UCSD-AML1 (cell line): ENCODE data around the gene CIB4.

ENCODE experiments used
- DNase-seq: peaks from one replicate; lab custom pipeline; 2025; ENCODE audit not compliant: unreplicated experiment; lab: John Stamatoyannopoulos, UW

Gene CIB4

GRCh38 chr2:26583381-26583911, 57.7 kb downstream of the CIB4 start:
- no peak for DNase-seq

DNA sequence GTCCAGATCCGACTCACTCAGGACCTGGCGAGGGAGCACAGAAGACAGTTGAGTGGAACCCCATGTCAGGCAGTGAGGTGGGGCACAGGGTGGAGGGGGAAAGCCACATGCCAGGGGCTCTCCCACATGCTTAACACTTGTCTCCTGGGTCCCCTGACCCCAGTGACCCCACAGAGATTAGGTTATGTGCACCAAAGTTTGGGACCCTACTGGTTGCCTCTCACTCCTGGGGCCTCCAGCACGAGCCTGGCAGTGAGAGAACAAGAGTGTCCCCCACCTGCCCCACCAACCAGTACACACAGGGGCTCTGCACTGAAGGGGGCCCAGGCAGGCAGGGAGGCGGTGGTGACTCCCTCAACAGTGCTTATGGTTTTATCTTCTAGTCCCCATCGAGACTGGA, 58.3 kb downstream of the CIB4 start:
- no peak for DNase-seq

DNA sequence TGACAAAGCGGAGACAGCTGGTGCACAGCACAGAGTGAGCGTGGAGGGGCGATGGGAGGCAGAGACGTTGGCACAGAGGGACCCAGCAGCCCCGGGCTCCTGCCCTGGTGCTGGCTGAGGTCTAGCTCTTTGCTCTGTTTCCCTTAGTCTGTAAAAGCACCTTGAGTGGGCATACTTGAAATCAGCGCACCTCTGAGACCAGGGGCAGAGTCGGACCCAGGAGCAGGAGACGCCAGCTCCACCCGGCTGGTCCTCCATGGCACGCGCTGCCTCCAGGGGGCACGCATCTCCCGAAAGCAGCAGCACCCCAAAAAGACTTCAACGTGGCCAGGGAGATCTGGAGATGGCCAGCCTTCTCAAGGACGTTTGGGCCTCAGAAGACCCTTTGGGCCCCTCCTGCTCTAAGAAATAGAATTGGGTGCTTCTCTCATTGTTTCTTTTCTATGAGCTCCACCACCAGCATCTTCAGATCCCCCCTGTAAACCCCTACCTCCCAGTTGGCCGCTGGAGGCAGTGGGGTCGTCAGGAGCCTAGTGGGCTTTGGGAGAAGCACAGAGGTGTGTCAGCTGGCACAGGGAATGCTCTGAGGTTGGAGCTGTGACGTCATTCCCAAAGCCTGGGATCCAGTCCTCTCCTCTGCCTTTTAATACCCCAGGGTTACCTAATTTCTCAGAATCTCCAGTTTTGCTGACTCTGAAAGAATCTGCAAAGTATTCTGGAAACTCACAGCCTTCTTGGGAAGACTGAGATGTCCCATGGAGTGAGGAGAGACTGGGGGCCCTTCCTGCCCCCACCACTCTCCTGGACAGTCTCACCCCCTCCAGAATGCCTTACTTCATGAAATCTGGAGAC, 58.9 kb downstream of the CIB4 start:
- no peak for DNase-seq

- no peak for DNase-seq
Measured at GRCh38 chr2:26581266-26581990, 59.7 kb downstream of the CIB4 start.

- no peak for DNase-seq
Measured at GRCh38 chr2:26580751-26581150, 60.4 kb downstream of the CIB4 start.

DNA sequence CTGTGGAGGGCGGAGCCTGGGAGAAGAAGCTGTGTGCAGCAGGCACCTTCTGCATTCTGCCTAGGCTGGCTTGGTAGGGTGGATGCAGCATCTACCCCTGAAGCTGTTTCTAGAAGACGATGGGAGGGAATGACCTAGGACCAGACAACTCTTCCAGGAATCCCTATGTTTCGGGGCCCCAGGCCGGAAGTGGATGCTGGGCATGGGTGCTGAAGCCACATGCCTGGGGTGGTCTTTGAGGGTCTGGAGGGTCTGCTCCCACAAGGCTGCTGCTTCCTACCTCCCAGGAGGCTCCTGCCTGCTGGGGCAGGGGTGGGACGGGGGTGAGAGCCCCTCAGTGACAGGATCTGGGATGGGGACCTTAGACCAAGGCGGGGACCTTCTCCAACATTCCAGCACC, 61.0 kb downstream of the CIB4 start:
- no peak for DNase-seq

GRCh38 chr2:26579723-26580040, 61.5 kb downstream of the CIB4 start:
- DNase-seq, result no peak

DNA sequence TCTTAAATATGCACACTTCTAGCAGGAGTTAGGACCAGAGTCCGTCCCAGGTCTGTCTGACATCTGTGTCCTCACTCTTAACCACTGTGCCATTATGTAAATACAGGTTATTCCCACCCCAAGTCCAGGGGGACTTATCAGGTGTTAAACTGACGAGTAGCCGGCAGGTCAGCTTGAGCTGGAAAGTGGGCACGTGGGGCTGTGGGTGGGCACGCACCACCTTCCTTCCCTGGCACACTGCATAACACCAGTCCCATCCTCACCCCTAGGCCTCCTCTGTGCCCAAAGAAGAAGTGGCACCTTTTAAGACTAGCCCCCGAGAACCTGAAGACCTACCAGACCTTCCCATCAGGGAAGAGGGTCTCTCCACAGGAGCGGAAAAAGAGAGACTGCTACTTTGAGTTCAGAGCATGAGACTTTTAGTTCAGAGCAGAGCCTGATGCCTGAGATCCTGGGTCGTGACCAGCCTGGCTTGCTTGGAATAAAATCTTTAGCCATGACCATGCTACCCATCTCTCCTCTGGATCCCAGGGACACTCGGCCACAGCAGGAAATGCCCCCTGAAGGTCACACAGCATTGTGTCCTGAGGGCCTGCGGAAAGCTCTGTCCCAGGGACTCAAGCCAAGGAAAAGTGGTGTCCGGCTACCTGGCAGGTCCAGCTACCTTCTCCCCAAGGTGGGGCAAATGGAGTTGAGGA, 62.0 kb downstream of the CIB4 start:
- DNase-seq, result no peak

- DNase-seq, result no peak
Measured at GRCh38 chr2:26578581-26578980, 62.6 kb downstream of the CIB4 start.

- no peak for DNase-seq
Measured at GRCh38 chr2:26578113-26578458, 63.1 kb downstream of the CIB4 start.

DNA sequence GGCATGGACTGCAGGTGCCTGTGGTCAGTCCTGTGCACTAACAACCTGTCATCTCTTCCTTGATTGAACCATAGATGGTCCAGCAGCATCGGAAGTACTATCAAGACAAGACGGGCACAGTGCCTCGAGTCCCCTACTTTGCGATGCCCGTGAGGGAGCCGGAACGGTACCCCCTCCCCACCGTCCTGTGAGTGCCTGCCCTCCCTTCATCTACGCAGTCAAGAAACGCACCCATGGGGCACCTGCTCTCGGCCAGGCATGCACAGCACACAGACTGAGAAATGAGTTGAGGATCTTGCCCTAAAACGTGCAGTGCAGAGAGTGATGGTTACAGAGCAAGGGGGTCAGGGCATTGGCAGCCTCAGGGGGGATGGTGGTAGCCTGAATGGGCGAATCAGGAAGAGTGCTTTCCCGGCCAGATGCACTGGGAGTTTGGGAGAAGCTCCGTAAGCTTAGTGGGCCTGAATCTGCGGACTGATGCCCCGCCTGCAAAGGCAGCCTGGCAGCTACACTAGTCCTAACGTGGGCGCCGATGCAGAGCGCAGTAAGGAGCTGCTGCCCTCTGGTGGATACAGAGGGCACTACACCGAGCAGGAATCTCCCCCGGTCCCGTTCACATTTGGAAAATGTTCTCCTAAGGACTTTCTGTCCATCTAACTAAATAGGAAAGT, 63.6 kb downstream of the CIB4 start:
- peak; percentile 54 for DNase-seq

GRCh38 chr2:26576565-26577441, 64.4 kb downstream of the CIB4 start:
- no peak for DNase-seq

DNA sequence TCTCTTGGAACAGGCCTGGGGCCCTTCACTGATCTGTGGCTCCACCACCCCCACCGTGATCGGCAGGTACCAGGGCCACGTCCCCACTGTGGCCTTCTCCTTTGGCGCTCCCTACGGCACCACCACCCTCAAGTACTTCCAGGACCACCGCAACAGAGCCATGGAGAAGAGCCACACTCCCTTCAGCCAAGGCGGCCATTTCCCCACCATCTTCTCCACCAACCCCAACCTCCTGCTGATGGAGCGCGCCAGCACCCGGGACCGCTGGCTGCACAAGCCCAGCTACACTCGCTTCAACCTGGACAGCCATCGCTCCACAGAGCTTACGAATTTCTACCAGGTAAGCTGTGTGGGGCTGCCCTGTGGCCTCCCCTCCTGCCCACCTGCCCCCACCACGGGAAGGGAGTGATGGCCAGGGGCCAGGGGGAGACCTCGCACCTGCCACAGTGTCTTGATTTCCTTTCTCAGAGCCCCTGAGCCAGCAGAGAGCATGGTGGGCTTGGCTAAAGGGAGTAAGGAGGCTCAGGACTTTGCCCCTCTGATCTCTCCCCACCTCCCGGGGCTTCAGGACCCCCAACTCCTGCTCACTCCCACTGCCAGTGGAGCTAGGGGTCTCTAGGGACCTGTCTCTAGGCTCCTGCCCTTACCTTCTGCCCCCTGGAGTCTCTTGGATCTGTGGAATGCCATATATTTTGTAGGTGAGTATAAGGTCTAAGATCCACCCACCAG, 65.2 kb downstream of the CIB4 start:
- no peak for DNase-seq

- DNase-seq, result no peak
Measured at GRCh38 chr2:26574900-26575560, 66.1 kb downstream of the CIB4 start.

- no peak for DNase-seq
Measured at GRCh38 chr2:26574066-26574899, 66.9 kb downstream of the CIB4 start.

GRCh38 chr2:26573241-26573925, 67.8 kb downstream of the CIB4 start:
- no peak for DNase-seq

- no peak for DNase-seq
Measured at GRCh38 chr2:26572591-26572990, 68.6 kb downstream of the CIB4 start.

DNA sequence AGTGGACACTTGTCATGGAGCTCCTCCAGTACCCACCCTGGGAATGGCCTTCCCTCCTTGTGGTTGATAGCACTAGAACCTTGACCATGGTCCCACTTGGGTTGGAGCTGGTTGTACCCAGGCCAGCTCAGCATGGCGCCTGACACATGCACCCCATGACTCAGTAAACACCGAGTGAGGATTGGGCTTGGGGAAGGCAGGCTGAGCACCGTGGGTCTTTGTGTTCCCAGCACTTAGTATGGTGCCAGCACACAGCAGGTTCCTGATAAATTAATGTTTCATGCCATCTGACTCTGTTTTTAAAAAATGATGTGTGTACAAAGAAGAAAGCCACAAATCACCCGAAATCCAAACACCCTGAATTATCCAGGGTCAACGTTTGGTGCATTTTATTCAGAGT, 69.8 kb downstream of the CIB4 start:
- no peak for DNase-seq
